HG03469 (cell line): ENCODE data around the gene ATP1A1.

Experiments used
- ATAC-seq: cut with Tn5 transposase; IDR thresholded peaks from one replicate; pipeline ENCODE4 v1.9.1; 2021; ENCODE audit warnings: mild to moderate bottlenecking, moderate library complexity, moderate number of reproducible peaks; ENCODE audit not compliant: unreplicated experiment

ATP1A1 gene

DNA sequence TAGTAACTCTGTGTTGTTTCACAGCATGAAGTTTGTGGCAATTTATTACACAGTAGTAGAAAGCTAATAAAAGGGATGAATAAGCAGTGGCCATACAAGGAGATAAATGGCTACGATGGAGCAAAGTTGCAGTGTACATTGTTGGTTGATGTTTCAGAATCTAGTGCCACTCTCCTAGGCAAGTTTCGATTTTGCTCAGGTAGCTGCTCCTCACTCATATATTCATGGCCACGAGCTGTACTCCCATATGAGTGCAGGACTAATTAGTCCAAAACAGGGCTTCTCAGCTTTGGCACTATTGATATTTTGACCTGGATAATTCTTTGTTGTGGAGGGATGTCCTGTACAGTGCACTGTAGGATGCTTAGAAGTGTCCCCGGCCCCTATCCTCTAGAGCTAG, 30.0 kb upstream of the ATP1A1 start:
- no peak for ATAC-seq

DNA sequence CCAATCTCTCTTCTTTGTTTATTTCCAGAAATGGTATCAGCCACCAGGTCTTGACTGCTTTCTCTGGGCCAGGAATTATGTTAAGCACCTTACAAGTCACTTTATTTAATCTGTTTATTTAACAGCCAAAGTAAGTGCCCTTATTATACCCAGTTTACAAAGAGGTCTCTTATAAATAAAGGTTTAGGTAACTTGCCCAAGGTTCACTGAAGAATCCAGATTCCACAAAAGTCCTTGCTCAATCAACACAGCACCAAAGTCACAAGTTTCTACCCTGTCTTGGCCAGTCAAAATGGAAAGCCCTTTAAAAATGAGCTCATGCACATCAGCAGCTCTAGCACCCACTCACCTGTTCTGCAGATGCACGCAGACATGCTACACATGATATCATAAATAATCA, 28.0 kb upstream of the ATP1A1 start:
- no peak for ATAC-seq

- no peak for ATAC-seq
Measured at GRCh38 chr1:116345843-116346242, 27.2 kb upstream of the ATP1A1 start.

GRCh38 chr1:116346943-116347673, 25.9 kb upstream of the ATP1A1 start:
- ATAC-seq: no peak

- ATAC-seq: no peak
Measured at GRCh38 chr1:116347696-116348095, 25.3 kb upstream of the ATP1A1 start.

DNA sequence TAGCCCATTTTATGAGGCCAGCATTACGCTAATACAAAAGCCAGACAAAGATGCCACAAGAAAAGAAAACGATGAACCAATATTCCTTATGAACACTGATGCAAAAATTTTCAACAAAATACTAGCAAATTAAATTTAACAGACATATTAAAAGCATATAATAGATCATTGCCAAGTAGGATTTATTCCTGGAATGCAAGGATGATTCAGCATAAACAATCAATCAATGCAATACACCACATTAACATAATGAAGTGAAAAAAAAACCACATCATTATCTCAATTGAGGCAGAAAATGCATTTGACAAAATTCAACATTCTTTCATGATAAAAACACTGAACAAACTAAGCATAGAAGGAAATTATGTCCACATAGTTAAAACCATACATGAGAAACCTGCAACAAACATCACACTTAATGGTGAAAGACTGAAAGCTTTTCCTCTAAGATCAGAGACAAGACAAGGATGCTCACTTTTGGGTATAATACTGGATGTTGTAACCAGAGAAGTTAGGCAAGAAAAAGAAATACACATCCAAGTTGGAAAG, 22.9 kb upstream of the ATP1A1 start:
- no peak for ATAC-seq

GRCh38 chr1:116351914-116352313, 21.1 kb upstream of the ATP1A1 start:
- ATAC-seq: no peak

DNA sequence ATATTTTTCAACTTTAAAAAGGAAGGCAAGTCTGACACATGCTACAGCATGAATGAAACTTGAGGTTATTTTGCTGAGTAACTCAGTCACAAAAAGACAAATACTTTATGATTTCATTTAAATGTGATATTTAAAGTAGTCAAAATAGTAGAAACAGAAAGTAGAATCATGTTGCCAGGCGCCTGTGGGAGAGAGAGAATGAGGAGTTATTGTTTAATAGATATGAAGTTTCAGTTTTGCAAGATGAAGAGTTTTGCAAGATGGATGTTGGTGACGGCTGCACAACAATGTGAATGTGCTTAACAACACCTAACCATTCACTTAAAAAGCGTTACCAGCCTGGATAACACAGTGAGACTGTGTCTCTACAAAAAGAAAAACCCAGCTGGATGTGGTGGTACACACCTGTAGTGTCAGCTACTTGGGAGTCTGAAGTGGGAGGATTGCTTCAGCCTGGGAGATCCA, 20.7 kb upstream of the ATP1A1 start:
- no peak for ATAC-seq

- ATAC-seq: no peak
Measured at GRCh38 chr1:116353155-116353554, 19.9 kb upstream of the ATP1A1 start.

DNA sequence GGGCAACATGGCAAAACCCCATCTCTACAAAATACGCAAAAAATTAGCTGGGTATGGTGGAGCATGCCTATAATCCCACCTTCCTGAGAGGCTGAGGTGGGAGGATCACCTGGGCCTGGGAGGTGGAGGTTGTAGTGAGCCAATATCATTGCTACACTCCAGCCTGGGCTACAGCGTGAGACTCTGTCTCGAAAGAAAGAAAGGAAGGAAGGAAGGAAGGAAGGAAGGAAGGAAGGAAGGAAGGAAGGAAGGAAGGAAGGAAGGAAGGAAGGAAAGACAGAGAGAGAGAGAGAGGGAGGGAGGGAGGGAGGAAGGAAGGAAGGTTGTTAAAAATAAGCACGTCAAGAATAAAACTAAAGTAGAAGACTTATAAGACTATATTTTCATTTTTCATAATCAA, 17.0 kb upstream of the ATP1A1 start:
- ATAC-seq: no peak

DNA sequence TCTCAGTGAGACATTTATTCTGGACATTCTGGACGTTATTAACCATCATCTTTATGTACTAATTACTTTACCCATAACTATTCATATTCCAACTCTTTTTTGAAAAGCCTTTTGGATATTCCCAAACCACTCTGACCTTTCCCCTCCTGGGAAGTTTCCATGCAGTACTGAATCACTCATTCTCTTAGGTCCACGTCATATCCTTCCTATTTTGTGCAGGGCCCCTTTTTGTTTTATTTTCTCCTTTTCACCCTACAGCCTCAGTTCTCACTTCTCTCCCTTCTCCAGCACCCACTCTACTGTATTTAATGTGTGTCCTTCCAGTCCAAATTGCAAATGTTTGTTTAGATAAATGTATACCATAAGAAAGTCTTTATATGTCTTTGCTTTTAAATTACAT, 16.4 kb upstream of the ATP1A1 start:
- ATAC-seq: no peak

GRCh38 chr1:116357487-116357886, 15.6 kb upstream of the ATP1A1 start:
- no peak for ATAC-seq

DNA sequence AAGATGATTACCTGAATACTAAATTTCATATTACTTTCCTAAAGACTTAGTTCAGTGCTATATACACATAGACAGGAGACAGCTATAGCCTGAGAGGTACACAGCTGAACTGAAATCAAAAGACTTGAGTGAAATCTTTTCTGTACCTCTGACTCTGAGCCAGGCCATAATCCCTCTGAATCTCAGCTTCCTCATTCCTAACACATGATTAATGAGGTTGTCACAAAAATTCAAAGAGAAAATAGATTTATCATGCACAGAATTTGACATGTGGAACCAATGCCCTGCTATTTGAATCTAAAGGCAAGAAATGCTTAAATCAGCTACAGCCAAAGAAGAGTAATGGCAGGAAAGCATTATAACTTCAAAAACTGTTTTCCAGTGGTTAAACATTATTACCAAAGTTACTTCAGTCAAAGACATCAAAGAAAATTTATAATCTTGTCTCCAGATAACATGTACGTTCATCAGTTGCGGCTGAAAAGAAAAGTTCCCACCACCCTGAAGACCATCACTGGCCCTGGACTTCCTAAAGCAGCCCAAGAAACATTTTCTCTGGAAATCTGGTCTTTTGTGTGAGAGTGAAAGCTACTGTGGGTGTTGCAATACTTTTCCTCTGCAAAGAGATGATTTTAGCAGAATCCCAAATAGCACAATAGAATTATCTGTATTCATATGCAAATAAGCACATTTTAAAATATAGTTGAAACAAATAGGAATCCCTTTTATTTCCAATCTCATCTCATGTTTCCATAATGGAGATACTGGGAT, 13.8 kb upstream of the ATP1A1 start:
- no peak for ATAC-seq

DNA sequence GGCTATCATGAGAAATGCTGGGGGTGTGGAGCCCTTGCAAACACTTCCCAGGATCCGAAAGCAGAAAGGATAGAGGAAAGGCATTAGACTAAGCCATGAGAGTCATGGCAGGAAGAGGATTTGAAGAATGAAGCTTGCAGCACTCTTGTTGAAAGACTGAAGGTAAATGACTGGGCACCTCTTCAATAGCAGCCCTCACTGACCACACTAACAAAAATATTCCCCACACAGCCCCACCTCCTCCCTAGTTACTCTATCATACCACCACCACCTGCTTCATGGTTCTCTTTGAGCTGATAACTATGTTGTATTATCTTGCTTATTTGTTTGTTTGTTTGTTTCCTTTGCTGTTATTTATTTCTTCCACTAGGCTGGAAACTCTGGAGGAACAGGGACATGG, 13.2 kb upstream of the ATP1A1 start:
- no peak for ATAC-seq

- ATAC-seq: no peak
Measured at GRCh38 chr1:116360429-116361173, 12.4 kb upstream of the ATP1A1 start.

- ATAC-seq: no peak
Measured at GRCh38 chr1:116361648-116362047, 11.4 kb upstream of the ATP1A1 start.

- ATAC-seq: no peak
Measured at GRCh38 chr1:116362050-116362449, 11.0 kb upstream of the ATP1A1 start.

- no peak for ATAC-seq
Measured at GRCh38 chr1:116365353-116365780, 7.7 kb upstream of the ATP1A1 start.

- no peak for ATAC-seq
Measured at GRCh38 chr1:116365857-116366256, 7.2 kb upstream of the ATP1A1 start.

- ATAC-seq: no peak
Measured at GRCh38 chr1:116367256-116367945, 5.6 kb upstream of the ATP1A1 start.

DNA sequence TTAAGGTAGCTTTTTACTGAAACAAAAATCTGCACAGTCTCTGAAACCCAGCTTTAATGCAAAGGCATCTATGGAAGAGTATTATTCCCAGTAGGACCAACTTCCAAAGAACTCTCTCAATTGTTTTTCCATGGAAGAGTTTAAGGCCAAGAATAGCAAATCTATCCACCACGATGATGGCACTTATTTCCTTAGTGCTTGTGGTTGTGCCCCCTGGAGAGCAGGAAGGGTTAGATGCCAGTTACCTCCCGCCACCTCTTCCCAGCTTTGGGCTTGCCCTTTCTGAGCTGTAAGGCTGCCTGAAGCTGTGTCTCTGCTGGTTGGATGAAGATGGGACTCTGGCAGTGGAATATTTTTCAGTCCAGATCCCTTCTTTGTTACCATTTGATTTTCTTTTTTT, 4.8 kb upstream of the ATP1A1 start:
- no peak for ATAC-seq
